ENCODE measurements around the gene DHRSX. TPM values are rescaled to one million over a fixed set of nuclear protein-coding genes. Genes with fewer than 3 reads are reported as not detected.

The DHRSX gene
- total and polyA plus RNA-seq, 2 of the 8 experiments (the other 6 are each of a cell fraction or from before 2014, with no cell fraction given): 35.1 to 43.4 TPM

- no peak for DNase-seq (ENCODE audit: low read depth in 1 of 2, low spot score in 2 of 2)
- TF ChIP-seq EGR1 (IDR thresholded peaks at IDR 0.05; ENCODE audit: borderline replicate concordance, low read depth, low read length) (no peak), KDM1A (IDR thresholded peaks at IDR 0.05; ENCODE audit: borderline replicate concordance, low read length) (no peak)
- H4K8ac ChIP-seq (ENCODE audit: extremely low read depth, insufficient read depth, low read length): no peak overlapping the region
- H3K27ac ChIP-seq (ENCODE audit: low read depth, low read length): no peak overlapping the region
- H3K79me2 ChIP-seq (ENCODE audit: control insufficient read depth in 1 of 2, insufficient read depth in 2 of 2, low read length in 2 of 2): no peaks in the 10 kb centered on the region
- no peak overlapping the region for H3K4me2 ChIP-seq (ENCODE audit: insufficient read depth in 1 of 2, low read depth in 2 of 2, low read length in 2 of 2)
- CTCF ChIA-PET (ENCODE audit: partially characterized antibody): no interaction called here
- H2AFZ ChIP-seq (ENCODE audit: low read length): no peak overlapping the region
- H4K20me1 ChIP-seq (replicated peaks in 1 of 2; ENCODE audit: control insufficient read depth in 1 of 2, insufficient read depth in 2 of 2, low read length in 2 of 2): peaks cover 2% of the 10 kb centered on the region in 2 experiments
- no peak overlapping the region for H4K91ac ChIP-seq (replicated peaks; ENCODE audit: insufficient read length, low read length)
- no peak overlapping the region for H2BK15ac ChIP-seq (ENCODE audit: low read length)
- no peak overlapping the region for H3K4ac ChIP-seq (replicated peaks; ENCODE audit: insufficient read length, low read depth, low read length)
- no peaks in the 10 kb centered on the region for H3K9me3 ChIP-seq (ENCODE audit: insufficient read depth in 2 of 2, low read depth in 1 of 2, low read length in 1 of 2)
- H2BK120ac ChIP-seq (replicated peaks; ENCODE audit: low read depth, low read length): no peak overlapping the region
- H3K27me3 ChIP-seq (replicated peaks in 1 of 4; ENCODE audit: control insufficient read depth in 3 of 4, extremely low read depth in 1 of 4, insufficient read depth in 3 of 4, low read length in 3 of 4): no peaks in the 10 kb centered on the region
- no peak overlapping the region for H3K4me3 ChIP-seq (ENCODE audit: extremely low read depth in 1 of 4, insufficient read depth in 2 of 4, low read depth in 3 of 4, low read length in 4 of 4)
- no peak overlapping the region for H3K14ac ChIP-seq (ENCODE audit: insufficient read length)
- POLR2A ChIA-PET (ENCODE audit: partially characterized antibody): no interaction called here
- H2BK20ac ChIP-seq (ENCODE audit: low read length): no peak overlapping the region
- H2BK12ac ChIP-seq (ENCODE audit: low read depth, low read length): no peak overlapping the region
- H3K79me1 ChIP-seq (ENCODE audit: low read depth, low read length): 0 out of 2 replicates have a peak, but pooled peaks cover 2% of the 10 kb centered on the region
- no peak overlapping the region for H2BK5ac ChIP-seq (ENCODE audit: low read depth, low read length)
- H3K9ac ChIP-seq (replicated peaks in 1 of 4; ENCODE audit: extremely low read depth in 1 of 4, low read depth in 3 of 4, low read length in 3 of 4): no peak overlapping the region
- no peak for FAIRE-seq
- peaks cover under 1 to 6% (median 3%) of the 10 kb centered on the region in 4 experiments; a peak in 6 of 7 replicates for H3K4me1 ChIP-seq (replicated peaks in 1 of 4; ENCODE audit: control insufficient read depth in 3 of 4, insufficient read depth in 4 of 4, low read length in 3 of 4)
- H3K56ac ChIP-seq (replicated peaks; ENCODE audit: insufficient read length, low read depth, low read length): no peak overlapping the region
- peak overlapping the region; percentile 59 for H3K23ac ChIP-seq (ENCODE audit: insufficient read length)
- peaks cover 0 to 9% (median 3%) of the 10 kb centered on the region in 4 experiments; a peak in 4 of 8 replicates for H3K36me3 ChIP-seq (ENCODE audit: control insufficient read depth in 2 of 4, insufficient read depth in 4 of 4, low read length in 3 of 4)
- WGBS, 2 experiments (ENCODE audit: extremely low coverage in 1 of 2, insufficient coverage in 1 of 2, insufficient read length in 1 of 2, insufficient replicate concordance in 2 of 2, low coverage in 1 of 2, low lambda C conversion rate in 2 of 2, missing lambda C conversion rate in 1 of 2): 90% methylated on average over 8 of the region's 8 CpGs; no CpG with 5 or more reads in 1 of the 2 experiments
- no peaks in the 10 kb centered on the region for H3K23me2 ChIP-seq (ENCODE audit: low read depth, low read length)
- H3K18ac ChIP-seq (ENCODE audit: extremely low read depth, low read length): no peak overlapping the region
- H4K5ac ChIP-seq (ENCODE audit: insufficient read length, low read depth, low read length): no peak overlapping the region
- no peak overlapping the region for H2AK5ac ChIP-seq (ENCODE audit: low read depth, low read length)
Measured at GRCh38 chrX:2267890-2268289, 232.9 kb downstream of the DHRSX start.
